HG02759 (cell line): Measurements from ENCODE around the gene DLG2.

ENCODE experiments used
- ATAC-seq: cut with Tn5 transposase; IDR thresholded peaks from one replicate; pipeline ENCODE4 v1.9.1; 2021; ENCODE audit warnings: mild to moderate bottlenecking, moderate library complexity; ENCODE audit not compliant: unreplicated experiment

The DLG2 gene

DNA sequence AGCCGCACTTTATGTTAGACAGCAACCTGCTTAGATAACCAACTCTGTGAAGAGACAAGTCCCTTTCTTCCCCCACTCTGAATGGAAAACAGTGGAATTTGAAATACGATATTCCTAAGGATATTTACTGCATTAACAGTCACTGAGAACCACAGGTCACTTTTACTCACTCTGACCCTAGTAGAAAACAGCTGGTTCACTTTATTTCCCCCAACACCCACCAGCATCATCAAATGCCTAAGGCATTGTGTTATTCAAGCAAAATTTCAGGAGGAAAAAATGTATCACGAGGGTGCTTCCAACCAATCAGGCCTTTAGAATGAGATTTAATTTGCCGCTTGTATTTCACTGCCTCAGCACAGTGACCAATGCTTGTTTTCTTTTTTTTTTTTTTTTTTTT, 1206.9 kb downstream of the DLG2 start:
- no peak for ATAC-seq

DNA sequence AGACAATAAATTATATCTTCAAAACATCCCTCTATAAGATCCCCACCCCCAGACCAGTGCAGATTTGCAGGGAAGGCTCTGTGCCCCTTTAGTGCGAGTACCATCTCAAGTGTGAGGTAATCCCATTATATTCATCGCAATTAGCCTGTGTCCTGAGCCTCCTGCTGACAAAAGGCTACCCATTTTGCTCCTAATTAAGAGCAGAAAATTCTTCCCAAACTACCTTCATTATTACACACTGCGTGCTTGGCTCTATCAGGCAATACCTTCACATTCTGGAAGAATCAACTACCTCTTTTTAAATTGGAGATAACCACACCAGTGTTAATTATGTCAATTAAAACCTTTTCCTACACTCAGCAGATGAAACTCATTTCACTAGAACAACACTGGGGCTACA, 1207.5 kb downstream of the DLG2 start:
- ATAC-seq = no peak

DNA sequence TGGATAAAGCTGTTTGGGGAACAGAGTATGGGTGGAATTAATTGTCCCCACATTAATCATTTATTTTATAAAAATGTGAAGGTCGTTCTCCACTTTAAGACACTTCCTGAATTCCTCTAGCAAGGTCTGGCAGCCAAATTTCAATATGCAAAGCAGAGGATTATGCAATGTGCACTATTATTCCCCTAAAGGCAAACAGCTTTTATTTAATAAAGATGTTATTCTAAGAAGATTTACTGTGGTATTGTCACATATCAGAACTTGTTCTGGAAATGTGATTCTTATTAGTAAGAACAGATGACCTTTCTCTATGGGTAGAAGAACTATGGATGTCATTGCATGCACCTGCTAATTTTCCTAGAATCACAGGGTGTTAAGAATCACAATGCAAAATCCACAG, 1212.2 kb downstream of the DLG2 start:
- ATAC-seq = no peak

DNA sequence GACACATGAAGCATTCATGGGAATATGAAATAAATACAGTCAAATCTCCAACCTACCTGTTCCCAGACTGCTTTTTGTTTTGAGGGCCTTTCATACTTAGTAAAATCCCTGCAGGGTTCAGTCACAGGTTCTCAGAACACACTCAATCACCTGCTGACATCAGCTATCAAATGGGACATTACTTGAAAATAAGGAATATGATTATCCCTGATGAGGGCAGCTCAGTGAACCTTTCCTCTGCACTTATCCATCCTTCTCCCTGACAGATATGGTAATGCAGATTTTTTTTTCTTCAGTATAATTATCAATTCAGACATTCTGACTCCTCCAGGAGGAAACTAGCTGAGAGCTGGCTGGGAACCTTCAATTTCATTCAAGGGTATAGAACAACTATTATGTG, 1213.6 kb downstream of the DLG2 start:
- ATAC-seq = no peak

DNA sequence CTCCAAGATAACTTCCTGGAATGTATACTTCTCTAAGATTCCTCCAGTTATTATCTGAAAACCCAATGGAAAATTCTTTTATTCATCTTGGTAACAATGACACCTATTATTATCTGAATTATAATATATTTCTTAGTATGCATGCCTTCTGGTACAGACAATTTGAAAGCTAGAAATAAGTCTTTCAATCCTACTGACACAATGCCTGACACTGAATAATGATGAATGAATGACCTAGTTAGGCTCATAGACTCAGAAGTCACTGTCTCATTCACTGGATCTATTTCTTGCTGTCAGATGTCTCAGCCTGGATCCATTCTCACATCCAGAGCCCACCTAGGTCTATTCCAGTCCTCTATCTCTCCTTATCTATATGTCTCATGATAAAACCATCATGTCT, 1214.3 kb downstream of the DLG2 start:
- no peak for ATAC-seq

DNA sequence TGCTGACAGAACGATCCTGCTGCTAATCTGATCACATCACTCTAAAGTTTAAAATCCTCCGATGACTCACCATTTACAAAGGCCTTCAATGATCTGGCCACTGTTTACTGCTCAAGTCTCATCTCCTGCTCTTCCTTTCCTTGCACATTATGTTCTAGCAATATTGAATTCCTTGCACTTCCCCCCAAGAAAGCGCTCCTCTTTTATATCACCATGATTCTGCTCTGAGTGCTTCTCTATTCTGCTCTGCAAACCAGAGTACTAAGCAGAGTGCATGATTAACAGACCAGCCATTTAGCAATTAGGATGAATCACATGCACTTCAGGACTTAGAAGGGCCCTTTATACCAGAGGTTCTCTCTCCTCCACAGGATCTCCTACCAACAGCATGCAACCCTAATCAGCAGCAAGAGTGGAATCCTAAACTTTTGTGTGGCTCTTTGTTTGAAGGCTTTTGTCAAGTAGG, 1218.2 kb downstream of the DLG2 start:
- ATAC-seq = no peak

DNA sequence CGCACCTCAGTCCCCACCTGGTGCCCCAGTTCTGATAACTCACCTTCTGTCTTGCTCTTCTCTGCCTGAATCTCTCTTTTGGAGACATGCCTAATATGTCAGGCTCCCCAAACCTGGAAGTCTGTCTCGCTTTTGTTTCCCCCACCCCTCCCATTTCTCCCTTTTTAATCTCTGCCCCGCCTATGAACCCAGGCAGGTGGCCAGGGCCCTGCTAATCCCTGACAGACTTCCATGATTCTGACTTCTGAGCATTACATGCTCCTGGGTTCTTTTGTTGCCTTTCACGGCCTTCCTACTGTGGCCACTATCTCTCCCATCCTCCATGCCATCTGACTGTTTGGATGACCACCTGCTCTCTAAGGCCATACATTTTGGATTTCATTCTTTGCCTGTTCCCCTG, 1220.1 kb downstream of the DLG2 start:
- no peak for ATAC-seq

DNA sequence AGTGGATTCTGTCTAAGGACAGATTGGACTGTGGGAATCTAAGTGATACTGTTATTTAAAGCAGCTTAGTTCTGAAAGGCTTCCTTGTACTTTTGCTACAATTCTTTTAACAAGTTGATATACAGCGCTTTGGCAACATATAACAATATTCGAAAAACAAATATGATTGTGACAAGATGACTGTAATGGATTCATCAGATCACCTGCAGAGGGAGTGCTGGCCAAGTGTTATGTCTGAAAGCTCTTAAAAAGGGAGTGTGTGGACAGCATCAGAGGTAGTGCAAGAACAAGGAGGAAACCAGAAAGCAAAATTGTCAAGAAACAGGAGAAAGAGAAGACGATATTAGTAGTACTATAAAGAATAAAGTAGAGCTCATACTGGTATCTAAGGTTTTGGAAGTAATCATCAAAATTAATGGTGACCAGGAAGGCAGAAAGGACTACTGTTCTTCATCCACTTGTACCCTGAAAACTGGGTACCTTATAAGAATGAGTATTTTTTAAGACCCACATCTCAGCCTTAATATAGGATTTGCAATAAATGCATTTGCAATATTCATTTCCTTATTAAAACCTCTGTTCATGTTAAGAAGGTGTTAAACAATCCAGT, 1229.0 kb downstream of the DLG2 start:
- ATAC-seq = no peak

DNA sequence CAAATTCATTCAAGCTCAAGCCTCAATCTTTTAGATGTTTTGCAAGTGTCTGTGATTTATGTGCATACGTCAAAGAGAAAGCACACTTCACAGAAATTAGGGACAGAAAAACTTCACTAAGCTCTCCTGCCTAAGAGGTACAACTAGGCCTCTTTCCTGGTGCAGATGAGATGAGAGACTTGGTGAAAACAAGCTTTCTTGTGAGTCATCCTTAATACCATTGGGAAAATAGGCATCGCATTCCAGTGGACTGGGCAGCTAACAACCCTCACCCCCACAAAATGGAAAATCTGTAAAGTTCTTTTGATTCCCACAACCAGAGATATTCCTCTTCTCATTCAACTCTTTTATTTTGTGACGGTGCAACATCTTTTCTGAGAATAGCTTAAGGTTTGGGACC, 1230.6 kb downstream of the DLG2 start:
- ATAC-seq = no peak

DNA sequence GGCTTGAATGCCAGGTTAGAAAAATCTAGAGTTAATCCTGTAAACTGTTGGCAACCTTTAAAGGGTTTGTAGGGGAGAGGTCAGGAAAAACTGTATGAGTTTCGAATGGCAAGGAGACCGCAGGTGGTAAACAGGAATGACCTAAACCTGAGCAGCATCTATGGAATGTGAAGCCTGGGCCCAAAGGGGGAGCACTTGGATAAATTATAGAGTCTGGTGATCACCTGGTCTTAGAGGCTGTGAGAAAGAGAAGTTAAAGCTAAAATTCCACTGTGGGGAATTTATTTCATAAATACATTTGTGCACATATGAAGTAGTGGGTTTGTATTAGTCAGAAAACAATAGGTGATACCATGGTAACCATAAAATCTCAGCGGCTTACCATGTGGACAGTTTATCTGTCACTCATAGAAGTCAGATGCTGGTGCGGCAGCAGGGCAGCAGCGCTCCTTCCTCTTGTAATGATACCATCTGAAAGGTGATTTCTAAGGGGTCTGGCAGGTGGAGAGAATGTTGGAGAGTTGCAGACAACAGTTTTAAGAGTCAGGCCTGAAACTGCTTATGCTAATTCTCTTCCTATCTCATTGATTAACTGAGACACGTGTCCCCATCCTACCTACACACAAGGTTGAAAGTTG, 1236.6 kb downstream of the DLG2 start:
- ATAC-seq = no peak

DNA sequence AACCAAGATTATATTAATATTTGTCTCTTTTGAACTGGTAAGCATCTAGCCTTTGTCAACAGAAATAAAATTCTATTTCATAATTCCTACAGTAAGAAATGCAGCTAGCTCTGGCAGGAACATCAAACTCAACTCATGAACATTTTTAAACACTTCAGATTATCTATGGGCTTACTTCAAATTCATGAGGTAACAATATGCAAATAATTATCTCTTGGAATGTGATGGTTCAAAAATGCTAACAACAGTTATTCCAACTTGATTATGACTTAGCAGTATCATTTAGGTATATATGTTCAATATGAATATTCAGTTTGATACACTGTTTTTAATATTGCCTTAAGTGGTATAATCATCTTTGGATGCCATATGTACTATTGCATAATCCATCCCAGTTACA, 1237.4 kb downstream of the DLG2 start:
- no peak for ATAC-seq

DNA sequence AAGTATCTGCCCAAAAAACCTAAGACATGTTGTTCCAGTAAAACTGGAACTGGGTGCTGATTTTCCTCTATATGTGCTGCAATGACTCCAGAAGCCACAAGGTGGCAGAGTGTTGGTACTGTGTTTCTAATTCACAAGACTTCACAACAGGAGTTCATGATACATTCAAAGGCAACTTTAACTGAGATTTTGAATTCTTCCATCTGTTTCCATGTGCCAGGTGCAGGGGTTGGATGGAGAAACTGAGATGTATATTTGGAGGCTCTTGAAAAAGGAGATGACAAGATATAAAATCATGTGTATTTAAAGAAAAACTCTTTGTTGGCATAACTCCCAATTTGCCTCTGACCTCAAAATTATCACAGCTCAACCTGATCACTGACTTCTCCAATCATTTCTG, 1242.4 kb downstream of the DLG2 start:
- peak; percentile 70 for ATAC-seq

DNA sequence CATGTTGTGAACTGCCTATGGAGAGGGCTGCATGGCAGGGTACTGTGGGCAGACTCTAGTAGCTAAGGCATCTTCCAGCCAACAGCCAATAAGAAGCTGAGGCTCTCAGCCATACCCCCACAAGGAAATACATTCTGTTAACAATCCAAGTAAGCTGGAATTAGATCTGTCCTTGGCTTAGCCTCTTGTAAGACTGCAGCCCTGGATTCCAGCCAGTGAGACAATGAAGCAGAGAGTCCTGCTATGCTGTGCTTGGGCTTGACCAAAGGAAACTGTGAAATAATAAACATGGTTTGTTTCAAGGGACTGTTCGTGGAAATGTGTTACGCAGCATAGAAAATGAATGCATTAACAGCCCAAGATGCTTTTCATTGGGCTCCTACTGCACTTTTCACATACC, 1243.6 kb downstream of the DLG2 start:
- ATAC-seq = no peak

DNA sequence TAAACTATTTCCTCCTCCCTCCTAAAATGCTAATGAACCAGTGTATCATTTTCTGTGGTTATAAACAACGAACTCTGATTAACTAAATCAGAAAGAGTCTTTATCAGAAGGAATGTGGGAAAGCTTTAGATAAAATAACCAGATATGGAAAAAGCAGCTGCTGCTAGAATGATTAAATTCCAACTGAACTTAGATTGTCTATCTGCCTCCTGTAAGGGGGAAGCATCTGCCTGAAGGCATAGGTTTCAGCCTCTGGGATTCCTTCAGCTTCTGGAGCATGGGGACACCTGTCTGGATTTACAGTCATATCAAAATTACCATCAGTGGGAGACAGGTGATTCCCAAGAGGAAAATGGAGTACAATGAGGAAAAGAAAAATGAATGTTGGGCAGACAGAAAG, 1245.5 kb downstream of the DLG2 start:
- ATAC-seq = no peak

DNA sequence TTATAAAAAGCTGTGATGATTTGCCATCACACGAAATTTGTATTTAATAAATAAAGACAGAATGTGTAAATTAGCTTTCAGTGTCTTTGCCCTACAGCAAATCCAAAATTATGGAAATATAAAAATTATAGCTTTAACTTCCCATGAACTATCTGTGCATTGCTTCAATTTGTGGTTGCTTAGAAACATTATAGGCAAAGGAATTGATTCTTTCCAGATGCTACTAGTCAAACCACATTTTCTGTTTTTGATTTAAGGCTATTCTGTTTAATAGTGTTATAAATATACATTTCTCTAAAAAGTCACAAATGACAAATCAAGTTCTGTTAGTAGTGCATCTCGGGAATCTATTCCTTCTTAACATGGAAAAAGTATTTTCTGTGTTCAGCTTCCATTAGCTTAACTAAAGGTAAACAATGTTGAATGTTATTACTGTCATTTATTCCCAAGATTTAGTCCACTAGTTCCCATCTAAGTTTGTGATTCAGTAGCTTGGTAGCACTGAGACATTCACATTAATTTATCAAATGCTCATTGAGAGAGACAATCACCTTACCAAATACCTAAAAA, 1254.7 kb downstream of the DLG2 start:
- ATAC-seq = no peak

DNA sequence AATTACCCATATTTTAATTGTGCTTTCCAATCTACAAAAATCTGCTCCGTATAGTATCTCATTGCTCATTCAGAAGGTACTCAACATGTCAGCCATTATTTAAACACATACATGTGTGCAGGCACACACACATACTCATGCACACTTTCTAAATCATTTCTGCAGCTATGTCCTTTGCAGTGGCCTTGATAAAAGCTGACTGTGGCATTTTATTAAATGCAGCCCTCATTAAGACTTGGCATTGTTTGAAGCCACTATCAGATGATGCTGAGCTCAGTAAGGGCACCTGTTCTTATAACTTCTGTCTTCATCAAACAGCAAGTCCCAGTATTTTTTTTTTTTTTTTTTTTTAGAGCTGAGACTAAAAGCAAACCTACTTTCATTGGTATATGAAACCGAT, 1269.1 kb downstream of the DLG2 start:
- ATAC-seq = no peak

DNA sequence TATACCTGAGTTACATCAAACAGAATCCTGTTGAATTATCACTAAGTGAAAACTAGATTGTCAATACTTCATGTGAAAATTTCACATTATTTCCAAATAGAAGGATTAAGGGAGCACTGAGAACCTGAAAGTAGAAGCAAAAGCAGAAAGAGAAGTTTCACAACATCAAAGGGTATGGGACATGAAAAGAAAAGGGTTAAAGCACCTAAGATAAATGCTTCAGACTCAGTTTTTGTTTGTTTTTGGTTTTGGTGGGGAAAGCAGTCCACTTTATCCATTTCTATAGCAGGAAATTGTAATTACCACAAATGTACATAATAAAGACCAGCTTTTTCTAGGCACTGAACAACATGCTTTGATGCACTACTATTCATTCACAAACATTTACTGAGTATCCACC, 1271.2 kb downstream of the DLG2 start:
- no peak for ATAC-seq

DNA sequence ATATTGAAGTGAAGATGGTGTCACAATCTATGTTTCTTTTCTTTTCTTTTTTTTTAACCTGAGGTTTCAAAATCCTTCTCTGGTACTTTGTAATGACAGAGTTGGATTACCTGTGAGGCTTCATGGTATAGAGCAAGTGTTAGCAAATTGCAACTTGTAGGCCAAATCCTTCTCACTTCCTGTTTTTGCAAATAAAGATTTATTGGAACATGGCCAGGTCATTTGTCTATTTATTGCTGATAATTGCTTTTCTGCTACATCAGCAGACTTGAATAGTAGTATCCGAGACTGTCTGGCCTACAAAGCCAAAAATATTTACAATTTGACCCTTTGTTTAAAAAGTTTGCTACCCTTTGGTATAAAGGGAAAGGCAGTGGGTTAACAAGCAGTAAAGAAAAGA, 1281.5 kb downstream of the DLG2 start:
- no peak for ATAC-seq

DNA sequence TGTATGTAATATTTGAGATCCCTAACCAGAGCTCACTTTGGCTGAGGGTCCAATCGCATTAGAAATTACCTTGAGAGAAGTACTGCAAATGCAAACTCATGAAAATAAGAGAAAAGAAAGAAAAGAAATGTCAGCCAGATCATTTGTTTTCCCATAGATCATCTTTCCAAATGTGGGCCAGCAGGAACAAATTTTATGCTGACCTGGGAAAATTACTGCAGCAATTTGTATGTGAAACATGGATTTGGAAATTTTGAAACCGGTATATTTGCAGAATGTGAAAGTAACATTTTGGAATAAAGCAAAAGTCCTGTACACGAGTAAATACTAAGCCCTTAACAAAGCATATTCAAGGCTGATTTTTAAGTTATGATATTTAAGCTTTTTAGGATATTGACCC, 1282.1 kb downstream of the DLG2 start:
- no peak for ATAC-seq

DNA sequence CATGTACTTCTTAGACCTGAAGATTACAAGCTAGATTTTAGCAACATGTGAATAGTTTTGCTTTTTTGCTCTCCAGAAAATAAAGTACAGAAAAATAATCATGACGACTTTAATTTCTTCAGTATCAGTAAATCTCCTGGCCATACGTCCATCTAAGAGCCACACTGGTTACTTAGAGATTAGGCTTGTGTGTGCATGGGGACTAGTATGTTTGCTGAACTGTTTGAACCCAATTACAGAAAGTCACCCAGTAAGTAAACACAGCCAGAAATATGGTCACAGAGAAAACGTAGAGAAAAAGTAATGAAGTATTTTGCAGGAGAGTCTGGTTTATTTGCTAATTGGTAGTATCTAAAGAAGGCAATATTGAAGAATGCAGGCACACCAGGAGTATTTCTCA, 1287.3 kb downstream of the DLG2 start:
- ATAC-seq = no peak

DNA sequence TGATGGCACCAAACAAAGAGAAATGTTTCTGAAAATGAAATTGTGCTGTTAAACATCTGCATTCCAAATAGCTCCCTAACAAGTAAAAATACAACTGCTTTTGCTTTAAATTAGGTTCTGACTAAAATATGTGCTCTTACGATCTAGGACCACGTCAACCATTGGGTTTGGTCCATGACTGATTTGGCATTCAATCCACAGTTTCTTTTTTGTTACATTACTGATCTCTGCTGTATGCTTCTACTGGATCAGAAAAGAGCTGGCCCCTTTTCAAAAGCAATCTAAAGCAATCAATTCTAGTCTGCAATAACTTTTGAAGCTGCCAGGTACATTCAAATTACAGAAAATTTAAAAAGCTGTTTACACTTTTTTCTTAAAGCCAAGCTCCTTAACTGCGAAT, 1293.9 kb downstream of the DLG2 start:
- ATAC-seq = no peak

DNA sequence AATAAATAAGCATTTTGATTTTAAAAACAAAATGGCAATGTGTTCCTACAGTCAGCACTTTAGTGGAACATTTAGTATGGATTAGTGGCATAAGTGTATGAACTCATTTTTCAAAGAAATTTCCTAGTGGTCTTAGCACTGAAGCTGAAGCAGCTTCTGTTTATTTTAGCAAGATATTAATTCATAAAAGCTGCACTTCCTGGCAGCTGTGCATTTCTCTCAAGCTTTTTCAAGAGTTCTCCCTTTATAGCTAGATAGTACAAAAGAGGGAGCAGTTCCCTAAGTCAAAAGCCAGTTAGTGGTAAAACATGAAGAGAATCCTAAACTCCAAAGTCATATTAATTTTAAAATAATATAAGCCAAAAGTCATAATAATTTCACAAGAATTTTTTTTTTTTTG, 1304.9 kb downstream of the DLG2 start:
- no peak for ATAC-seq

DNA sequence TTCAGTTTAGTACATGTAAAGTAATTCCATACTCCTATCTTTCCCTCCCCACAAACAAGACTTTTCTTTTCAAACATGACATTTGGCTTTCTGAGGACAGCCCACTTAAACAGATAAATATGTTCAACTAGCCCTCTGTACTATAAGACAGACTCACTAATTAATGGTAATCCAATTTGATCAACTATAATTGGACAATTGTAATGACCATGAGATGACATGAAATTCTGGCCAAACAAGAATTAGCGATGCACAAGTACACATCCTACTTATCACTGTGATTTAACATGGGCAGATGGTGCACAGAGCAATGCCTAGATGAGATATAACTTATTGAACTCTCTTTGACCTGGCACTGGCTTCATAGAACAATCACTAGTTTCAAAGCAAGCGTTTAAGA, 1307.3 kb downstream of the DLG2 start:
- ATAC-seq = no peak
